Measurements from ENCODE around the gene ACOT7. TPM values are rescaled to one million over a fixed set of nuclear protein-coding genes. Genes with fewer than 3 reads are reported as not detected.

The ACOT7 gene
- total and polyA plus RNA-seq, 2 of the 13 experiments (the other 11 are each of a cell fraction or from before 2014, with no cell fraction given) = 33.0 to 55.8 TPM

DNA sequence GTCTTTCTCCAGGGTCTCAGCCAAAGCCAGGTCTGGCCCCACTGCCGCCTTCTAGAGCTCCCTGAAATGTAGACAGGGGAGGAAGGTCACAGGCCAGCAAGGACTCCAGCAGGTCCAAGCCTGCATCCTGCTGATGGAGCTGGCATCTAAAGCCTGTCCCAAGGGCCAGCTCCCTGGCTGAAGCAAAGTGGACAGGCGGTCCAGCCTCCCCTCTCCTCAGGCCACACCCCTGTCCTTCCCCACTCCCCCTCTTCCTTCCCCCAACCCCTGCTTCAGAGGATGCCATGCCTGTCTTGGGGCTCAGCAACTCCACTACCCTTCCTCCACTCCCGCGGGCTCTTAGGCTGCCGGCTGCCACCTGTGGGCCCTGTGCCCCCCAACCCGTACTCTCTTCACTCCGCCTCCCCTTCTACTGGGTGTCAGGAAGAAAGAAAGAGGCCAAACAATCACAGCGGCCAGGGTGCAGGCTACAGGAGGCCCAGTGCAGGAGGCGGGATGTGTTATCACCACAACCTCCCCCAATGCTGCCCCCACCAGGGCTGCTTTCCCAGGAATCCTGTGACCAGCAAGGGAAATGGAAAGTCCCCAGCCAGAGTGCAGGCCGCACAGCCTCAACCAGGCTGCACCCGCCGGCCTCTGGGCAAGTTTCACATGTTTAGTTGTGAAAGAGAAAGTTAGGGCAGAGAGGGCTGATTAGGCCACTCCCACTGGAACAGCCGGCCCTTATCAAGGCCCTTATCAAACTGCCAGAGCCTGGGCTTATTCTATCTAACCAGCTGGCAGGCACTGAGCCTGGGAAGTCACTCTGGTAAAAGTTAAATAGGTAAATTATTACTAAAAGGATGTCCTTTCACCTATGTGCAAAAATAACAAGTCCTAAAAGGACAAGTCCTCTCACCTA lies 34.1 kb downstream of the ACOT7 start (continued):
- TF ChIP-seq PREB (CRISPR knock-in tag; IDR thresholded peaks at IDR 0.05) (no peak), PHF5A (CRISPR knock-in tag; IDR thresholded peaks at IDR 0.05; ENCODE audit: low read depth, unreplicated experiment) (no peak), ZSCAN29 (CRISPR knock-in tag; conservative IDR thresholded peaks at IDR 0.05) (no peak), RAD21 (CRISPR knock-in tag; IDR thresholded peaks at IDR 0.05) (no peak), ZBTB1 (CRISPR knock-in tag; IDR thresholded peaks at IDR 0.05; ENCODE audit: borderline replicate concordance) (no peak), NFIB (CRISPR knock-in tag; IDR thresholded peaks at IDR 0.05; ENCODE audit: borderline replicate concordance) (no peak), ZNF543 (CRISPR knock-in tag; IDR thresholded peaks at IDR 0.05) (no peak), ZNF205 (CRISPR knock-in tag; IDR thresholded peaks at IDR 0.05) (0 out of 2 replicates have a peak, but pooled peaks have one; percentile 19), IKZF1 (IDR thresholded peaks at IDR 0.05) (no peak), ZBTB37 (CRISPR knock-in tag; IDR thresholded peaks at IDR 0.05) (peak; percentile 60; the same call in 1 of the 2 replicates), GLI4 (CRISPR knock-in tag; IDR thresholded peaks at IDR 0.05; ENCODE audit: borderline replicate concordance) (no peak), TIGD3 (CRISPR knock-in tag; IDR thresholded peaks at IDR 0.05; ENCODE audit: borderline replicate concordance) (no peak), ZNF253 (CRISPR knock-in tag; IDR thresholded peaks at IDR 0.05; ENCODE audit: borderline replicate concordance) (no peak), PHF8 (CRISPR knock-in tag; IDR thresholded peaks at IDR 0.05) (peak; percentile 64), ZNF225 (CRISPR knock-in tag; IDR thresholded peaks at IDR 0.05) (no peak), NCOA5 (CRISPR knock-in tag; IDR thresholded peaks at IDR 0.05) (no peak), ZNF17 (CRISPR knock-in tag; IDR thresholded peaks at IDR 0.05) (no peak), ELF1 (CRISPR knock-in tag; IDR thresholded peaks at IDR 0.05) (no peak)
- TF ChIP-seq, protein P1, sequence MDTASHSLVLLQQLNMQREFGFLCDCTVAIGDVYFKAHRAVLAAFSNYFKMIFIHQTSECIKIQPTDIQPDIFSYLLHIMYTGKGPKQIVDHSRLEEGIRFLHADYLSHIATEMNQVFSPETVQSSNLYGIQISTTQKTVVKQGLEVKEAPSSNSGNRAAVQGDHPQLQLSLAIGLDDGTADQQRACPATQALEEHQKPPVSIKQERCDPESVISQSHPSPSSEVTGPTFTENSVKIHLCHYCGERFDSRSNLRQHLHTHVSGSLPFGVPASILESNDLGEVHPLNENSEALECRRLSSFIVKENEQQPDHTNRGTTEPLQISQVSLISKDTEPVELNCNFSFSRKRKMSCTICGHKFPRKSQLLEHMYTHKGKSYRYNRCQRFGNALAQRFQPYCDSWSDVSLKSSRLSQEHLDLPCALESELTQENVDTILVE (CRISPR knock-in tag; IDR thresholded peaks at IDR 0.05) = 0 out of 2 replicates have a peak, but pooled peaks have one; percentile 31
- TF ChIP-seq, protein P2, sequence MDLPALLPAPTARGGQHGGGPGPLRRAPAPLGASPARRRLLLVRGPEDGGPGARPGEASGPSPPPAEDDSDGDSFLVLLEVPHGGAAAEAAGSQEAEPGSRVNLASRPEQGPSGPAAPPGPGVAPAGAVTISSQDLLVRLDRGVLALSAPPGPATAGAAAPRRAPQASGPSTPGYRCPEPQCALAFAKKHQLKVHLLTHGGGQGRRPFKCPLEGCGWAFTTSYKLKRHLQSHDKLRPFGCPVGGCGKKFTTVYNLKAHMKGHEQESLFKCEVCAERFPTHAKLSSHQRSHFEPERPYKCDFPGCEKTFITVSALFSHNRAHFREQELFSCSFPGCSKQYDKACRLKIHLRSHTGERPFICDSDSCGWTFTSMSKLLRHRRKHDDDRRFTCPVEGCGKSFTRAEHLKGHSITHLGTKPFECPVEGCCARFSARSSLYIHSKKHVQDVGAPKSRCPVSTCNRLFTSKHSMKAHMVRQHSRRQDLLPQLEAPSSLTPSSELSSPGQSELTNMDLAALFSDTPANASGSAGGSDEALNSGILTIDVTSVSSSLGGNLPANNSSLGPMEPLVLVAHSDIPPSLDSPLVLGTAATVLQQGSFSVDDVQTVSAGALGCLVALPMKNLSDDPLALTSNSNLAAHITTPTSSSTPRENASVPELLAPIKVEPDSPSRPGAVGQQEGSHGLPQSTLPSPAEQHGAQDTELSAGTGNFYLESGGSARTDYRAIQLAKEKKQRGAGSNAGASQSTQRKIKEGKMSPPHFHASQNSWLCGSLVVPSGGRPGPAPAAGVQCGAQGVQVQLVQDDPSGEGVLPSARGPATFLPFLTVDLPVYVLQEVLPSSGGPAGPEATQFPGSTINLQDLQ (CRISPR knock-in tag; IDR thresholded peaks at IDR 0.05) = no peak
- TF ChIP-seq, protein P3, sequence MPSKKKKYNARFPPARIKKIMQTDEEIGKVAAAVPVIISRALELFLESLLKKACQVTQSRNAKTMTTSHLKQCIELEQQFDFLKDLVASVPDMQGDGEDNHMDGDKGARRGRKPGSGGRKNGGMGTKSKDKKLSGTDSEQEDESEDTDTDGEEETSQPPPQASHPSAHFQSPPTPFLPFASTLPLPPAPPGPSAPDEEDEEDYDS (CRISPR knock-in tag; IDR thresholded peaks at IDR 0.05) = peak; percentile 41; the same call in 1 of the 2 replicates

All from HepG2 (cell line).